Mesothelial cell of epicardium (in vitro differentiated cells): ENCODE results near the gene RER1. TPM values are rescaled to one million over a fixed set of nuclear protein-coding genes. Genes with fewer than 3 reads are reported as not detected.

Source experiments
- DNase-seq, 2 experiments: peaks; one replicate each; pipeline ENCODE4 v3.0.0; 2021; ENCODE audit warnings: low spot score in 2 of 2; ENCODE audit not compliant: unreplicated experiment in 2 of 2
- H3K27ac Mint-ChIP-seq: 2 replicates; pipeline ENCODE4 v1.8.0; 2021; ENCODE audit warnings: mixed read lengths
- H3K27me3 Mint-ChIP-seq: 2 replicates; pipeline ENCODE4 v1.8.0; 2021; ENCODE audit warnings: low read depth, mixed read lengths
- H3K36me3 Mint-ChIP-seq: 2 replicates; pipeline ENCODE4 v1.8.0; 2021; ENCODE audit warnings: mixed read lengths
- H3K4me1 Mint-ChIP-seq: 2 replicates; pipeline ENCODE4 v1.8.0; 2021; ENCODE audit warnings: mixed read lengths
- H3K4me3 Mint-ChIP-seq: 2 replicates; pipeline ENCODE4 v1.8.0; 2021; ENCODE audit warnings: mild to moderate bottlenecking, moderate library complexity, mixed read lengths
- H3K9me3 Mint-ChIP-seq: 2 replicates; pipeline ENCODE4 v1.8.0; 2021; ENCODE audit warnings: mixed read lengths
- total RNA-seq: library from RNA; stranded (reverse); gene quantifications from 3 replicates; pipeline ENCODE4 v1.2.1, GENCODE V29; 2021
- TF ChIP-seq, protein P1 (sequence below): fragments of 200-600 bp; sonication (generic); IDR thresholded peaks from one replicate; pipeline ENCODE4 v1.5.0; 2021; ENCODE audit warnings: antibody characterized with exemption; ENCODE audit not compliant: unreplicated experiment

Gene RER1
- total RNA-seq, 1 donor from 2014 or later: 95.1 TPM

DNA sequence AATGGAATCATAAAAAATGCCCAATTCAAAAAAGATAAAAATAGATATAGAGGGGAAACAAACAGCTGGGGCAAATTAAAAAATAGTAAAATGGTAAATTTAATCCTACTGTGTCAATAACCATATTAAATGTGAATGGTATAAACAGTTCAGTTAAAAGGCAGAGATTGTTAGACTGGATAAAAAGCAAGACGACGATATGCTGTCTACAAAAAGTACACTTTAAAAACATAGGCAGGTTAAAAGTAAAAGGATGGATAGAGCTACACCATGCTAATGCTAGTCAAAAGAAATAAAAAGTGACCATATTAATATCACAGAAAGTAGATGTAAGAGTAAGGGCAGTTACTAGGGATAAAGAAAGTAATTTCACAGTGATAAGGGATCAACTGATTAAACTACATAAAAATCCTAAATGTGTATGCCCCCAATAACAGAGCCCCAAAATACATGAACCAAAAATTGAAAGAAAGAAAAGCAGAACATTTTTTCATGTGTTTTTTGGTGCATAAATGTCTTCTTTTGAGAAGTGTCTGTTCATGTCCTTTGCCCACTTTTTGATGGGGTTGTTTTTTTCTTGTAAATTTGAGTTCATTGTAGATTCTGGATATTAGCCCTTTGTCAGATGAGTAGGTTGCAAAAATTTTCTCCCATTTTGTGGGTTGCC lies 27.7 kb upstream of the RER1 start:
- H3K9me3 Mint-ChIP-seq: peaks cover 16% of the 10 kb centered on the region
- no peak overlapping the region for H3K27ac Mint-ChIP-seq

DNA sequence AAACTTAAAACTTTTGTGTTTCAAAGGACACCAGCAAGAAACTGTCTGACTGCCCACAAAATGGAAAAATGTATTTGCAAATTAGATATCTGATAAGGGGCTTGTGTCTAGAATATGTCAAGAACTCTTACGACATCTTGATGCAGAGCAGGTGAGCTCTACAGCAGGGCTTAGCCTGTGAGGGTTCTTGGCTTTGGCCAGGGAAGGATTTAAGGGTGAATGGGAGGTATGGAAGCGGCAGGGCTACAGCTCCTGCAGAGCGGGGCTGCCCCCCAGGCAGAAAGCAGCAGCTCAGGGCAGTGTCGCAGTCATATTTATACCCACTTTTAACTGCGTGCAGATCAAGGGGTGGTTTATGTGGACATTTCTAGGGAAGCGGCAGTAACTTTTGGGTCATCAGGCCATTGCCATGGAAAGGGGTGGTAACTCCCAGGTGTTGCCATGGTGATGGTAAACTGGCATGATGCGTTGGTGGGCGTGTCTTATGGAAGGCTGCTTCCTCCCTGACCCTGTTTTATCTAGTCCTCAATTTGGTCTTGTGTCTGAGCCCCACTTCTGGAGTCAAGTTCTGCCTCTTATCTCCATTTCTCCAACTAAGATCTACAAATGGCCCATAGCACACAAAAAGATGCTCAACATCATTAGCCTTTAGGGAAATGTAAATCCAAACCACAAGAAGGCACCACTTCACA lies 23.4 kb upstream of the RER1 start:
- no peak overlapping the region for H3K27ac Mint-ChIP-seq
- H3K4me1 Mint-ChIP-seq: no peaks in the 10 kb centered on the region
- TF ChIP-seq, protein P1, sequence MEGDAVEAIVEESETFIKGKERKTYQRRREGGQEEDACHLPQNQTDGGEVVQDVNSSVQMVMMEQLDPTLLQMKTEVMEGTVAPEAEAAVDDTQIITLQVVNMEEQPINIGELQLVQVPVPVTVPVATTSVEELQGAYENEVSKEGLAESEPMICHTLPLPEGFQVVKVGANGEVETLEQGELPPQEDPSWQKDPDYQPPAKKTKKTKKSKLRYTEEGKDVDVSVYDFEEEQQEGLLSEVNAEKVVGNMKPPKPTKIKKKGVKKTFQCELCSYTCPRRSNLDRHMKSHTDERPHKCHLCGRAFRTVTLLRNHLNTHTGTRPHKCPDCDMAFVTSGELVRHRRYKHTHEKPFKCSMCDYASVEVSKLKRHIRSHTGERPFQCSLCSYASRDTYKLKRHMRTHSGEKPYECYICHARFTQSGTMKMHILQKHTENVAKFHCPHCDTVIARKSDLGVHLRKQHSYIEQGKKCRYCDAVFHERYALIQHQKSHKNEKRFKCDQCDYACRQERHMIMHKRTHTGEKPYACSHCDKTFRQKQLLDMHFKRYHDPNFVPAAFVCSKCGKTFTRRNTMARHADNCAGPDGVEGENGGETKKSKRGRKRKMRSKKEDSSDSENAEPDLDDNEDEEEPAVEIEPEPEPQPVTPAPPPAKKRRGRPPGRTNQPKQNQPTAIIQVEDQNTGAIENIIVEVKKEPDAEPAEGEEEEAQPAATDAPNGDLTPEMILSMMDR: no peak
- H3K9me3 Mint-ChIP-seq: peaks cover 6% of the 10 kb centered on the region
- peaks cover 30% of the 10 kb centered on the region for H3K36me3 Mint-ChIP-seq
- H3K27me3 Mint-ChIP-seq: no peaks in the 10 kb centered on the region
- H3K4me3 Mint-ChIP-seq: no peak overlapping the region
- DNase-seq: no peak

More for the DNA sequence above, 27.7 kb upstream of the RER1 start:
- H3K27me3 Mint-ChIP-seq: no peaks in the 10 kb centered on the region
- TF ChIP-seq, protein P1: no peak
- H3K36me3 Mint-ChIP-seq: peaks cover 27% of the 10 kb centered on the region
- peaks cover 13% of the 10 kb centered on the region for H3K4me1 Mint-ChIP-seq
- DNase-seq: no peak
- H3K4me3 Mint-ChIP-seq: no peak overlapping the region

DNA sequence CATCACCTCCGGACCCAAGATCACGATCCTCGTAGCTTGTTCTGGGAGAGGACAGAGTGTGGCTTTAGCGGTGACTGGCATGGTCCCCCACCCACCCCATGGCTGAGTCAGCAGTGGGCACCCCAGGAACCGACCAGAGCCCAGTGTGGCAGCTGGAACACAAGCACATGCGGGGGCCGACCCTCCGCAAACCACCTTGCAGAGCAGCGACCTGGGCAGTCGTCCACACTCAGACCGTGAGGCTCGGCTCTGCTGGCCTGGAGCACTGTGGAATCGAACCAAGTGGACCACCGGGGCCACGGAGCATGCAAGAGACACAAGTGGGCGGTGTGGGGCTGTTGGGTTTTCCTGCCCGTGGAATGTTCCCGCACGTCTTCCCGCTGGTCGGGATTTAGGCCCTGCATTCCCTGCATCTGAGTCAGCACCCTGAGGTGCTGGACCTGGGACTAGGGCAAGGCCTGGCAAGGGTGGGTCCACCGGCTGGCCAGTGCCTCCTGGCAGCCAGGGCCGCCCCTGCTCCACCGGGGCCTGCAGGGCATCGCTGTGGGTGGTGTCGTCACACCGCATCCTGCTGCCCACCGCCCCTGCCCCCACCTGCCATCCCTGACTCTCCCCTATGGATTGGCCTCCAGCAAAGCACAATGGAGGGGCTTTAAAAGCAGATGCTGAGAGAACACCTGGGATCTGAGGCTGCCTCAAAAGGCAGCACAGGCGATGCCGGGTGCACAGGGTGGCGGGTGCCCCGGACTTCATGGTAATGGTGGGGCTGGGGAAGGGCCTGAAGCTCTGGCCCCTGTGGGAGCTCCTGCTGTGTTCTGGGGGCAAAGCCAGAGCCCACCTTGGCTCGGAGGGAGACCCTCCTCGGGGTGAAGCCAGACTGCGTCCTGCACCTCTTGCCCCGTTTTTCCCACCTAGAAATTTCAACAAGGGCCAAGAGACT lies 18.8 kb upstream of the RER1 start:
- Mint-ChIP-seq H3K4me1 (no peaks in the 10 kb centered on the region), H3K27me3 (no peaks in the 10 kb centered on the region), H3K36me3 (peaks cover 18% of the 10 kb centered on the region), H3K27ac (no peak overlapping the region), H3K9me3 (no peaks in the 10 kb centered on the region), H3K4me3 (no peak overlapping the region)
- peak in 1 of 2 experiments; percentile 16 for DNase-seq
- TF ChIP-seq, protein P1: no peak

DNA sequence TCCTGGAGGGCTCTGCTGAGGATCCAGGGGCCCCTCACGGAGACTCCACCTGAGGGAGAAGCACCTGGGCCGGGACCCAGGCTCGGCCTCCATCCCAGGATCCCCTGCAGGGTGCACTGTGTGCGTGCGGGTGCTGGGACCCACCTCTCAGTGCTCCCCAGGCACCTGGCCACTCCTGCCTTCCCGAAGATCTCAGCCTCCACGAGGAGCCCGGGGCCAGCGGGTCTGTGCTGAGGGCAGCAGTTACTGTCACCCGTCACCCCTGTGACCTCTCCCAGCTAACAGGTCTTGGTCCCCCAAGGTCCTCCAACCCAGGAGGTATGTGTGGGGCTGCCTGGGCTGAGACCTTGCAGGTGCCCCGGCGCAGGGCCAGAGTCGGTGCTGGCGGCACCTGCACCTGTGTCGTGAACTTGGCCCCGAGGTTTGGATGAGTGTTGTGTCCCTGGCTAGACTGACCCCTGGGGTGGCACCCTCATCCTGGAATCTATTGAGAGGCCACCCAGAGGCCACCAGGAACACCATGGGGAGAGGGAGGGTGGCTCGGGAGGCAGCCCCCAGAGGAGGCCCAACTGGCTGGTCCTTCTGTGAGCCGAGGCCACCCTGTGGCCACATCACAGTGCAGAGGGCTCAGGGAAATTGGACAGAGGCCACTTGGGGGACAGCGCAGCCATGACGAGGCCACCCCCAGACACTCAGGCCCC lies 17.9 kb upstream of the RER1 start:
- DNase-seq: peak in 1 of 2 experiments; percentile 16
- no peak overlapping the region for H3K4me3 Mint-ChIP-seq

More for the DNA sequence above, 17.9 kb upstream of the RER1 start:
- TF ChIP-seq, protein P1: no peak
- no peaks in the 10 kb centered on the region for H3K9me3 Mint-ChIP-seq
- H3K27me3 Mint-ChIP-seq: no peaks in the 10 kb centered on the region
- peaks cover 11% of the 10 kb centered on the region for H3K36me3 Mint-ChIP-seq
- no peaks in the 10 kb centered on the region for H3K4me1 Mint-ChIP-seq
- no peak overlapping the region for H3K27ac Mint-ChIP-seq
